ENCODE measurements around the gene ROBO3. TPM values are rescaled to one million over a fixed set of nuclear protein-coding genes. Genes with fewer than 3 reads are reported as not detected.

Gene ROBO3
- total and polyA plus RNA-seq, 12 donors, result 1.7 to 87.4 (median 19.1) TPM

- no peaks in the 10 kb centered on the region for H3K36me3 ChIP-seq (replicated peaks in 1 of 2)
- H3K9me3 ChIP-seq (replicated peaks in 1 of 3), result no peaks in the 10 kb centered on the region
- intact Hi-C loops (cut with DNase I), result no loop called here
- DNase-seq, result no peak
- H3K4me1 ChIP-seq (replicated peaks in 1 of 2), result peaks cover 11 to 23% of the 10 kb centered on the region in 2 donors
- H3K27ac ChIP-seq, result no peak overlapping the region
- whole genome bisulfite sequencing, 4 donors, result 41 to 78% (median 60%) methylated on average over 1 of the region's 1 CpG
- no peak overlapping the region for H3K4me3 ChIP-seq
- peaks cover 81% of the 10 kb centered on the region for H3K27me3 ChIP-seq
- TF ChIP-seq CTCF (IDR thresholded peaks at IDR 0.05) (no peak), POLR2A (IDR thresholded peaks at IDR 0.05) (no peak)
These were observed 24.6 kb upstream of the ROBO3 start for GRCh38 chr11:124840666-124841065.

- 19 to 38% (median 30%) methylated on average over 3 of the region's 3 CpGs for WGBS, 4 donors
- intact Hi-C loops (cut with DNase I), result no loop called here
These were observed 24.0 kb upstream of the ROBO3 start for GRCh38 chr11:124841201-124841600.

GRCh38 chr11:124841840-124842239 is 23.4 kb upstream of the ROBO3 start:
- Histone ChIP-seq H3K27ac (no peak overlapping the region), H3K4me3 (no peak overlapping the region), H3K4me1 (replicated peaks in 1 of 2) (peaks cover 11 to 19% of the 10 kb centered on the region in 2 donors), H3K36me3 (replicated peaks in 1 of 2) (no peaks in the 10 kb centered on the region), H3K9me3 (replicated peaks in 1 of 3) (no peaks in the 10 kb centered on the region), H3K27me3 (peaks cover 92% of the 10 kb centered on the region)
- intact Hi-C loops (cut with DNase I), result no loop called here
- TF ChIP-seq POLR2A (IDR thresholded peaks at IDR 0.05), result no peak
- no peak for TF ChIP-seq CTCF (IDR thresholded peaks at IDR 0.05)
- DNase-seq, result no peak
- 43 to 53% (median 49%) methylated on average over 2 of the region's 2 CpGs for WGBS, 4 donors

More at GRCh38 chr11:124841201-124841600, 24.0 kb upstream of the ROBO3 start:
- Histone ChIP-seq H3K4me3 (no peak overlapping the region), H3K9me3 (replicated peaks in 1 of 3) (no peaks in the 10 kb centered on the region), H3K27me3 (peaks cover 86% of the 10 kb centered on the region), H3K36me3 (replicated peaks in 1 of 2) (no peaks in the 10 kb centered on the region), H3K27ac (no peak overlapping the region), H3K4me1 (replicated peaks in 1 of 2) (peaks cover 11 to 22% of the 10 kb centered on the region in 2 donors)
- DNase-seq, result no peak
- TF ChIP-seq CTCF (IDR thresholded peaks at IDR 0.05), result no peak
- TF ChIP-seq POLR2A (IDR thresholded peaks at IDR 0.05), result no peak

- H3K36me3 ChIP-seq (replicated peaks in 1 of 2), result no peaks in the 10 kb centered on the region
- no peak for DNase-seq
- TF ChIP-seq POLR2A (IDR thresholded peaks at IDR 0.05) (no peak), CTCF (IDR thresholded peaks at IDR 0.05) (no peak)
- peaks cover 11 to 19% of the 10 kb centered on the region in 2 donors for H3K4me1 ChIP-seq (replicated peaks in 1 of 2)
- H3K4me3 ChIP-seq, result no peak overlapping the region
- intact Hi-C loops (cut with DNase I), result no loop called here
- H3K27me3 ChIP-seq, result peaks cover 96% of the 10 kb centered on the region
- WGBS, 4 donors, result 29 to 45% (median 36%) methylated on average over 4 of the region's 4 CpGs
- no peaks in the 10 kb centered on the region for H3K9me3 ChIP-seq (replicated peaks in 1 of 3)
- H3K27ac ChIP-seq, result no peak overlapping the region
These were observed 22.9 kb upstream of the ROBO3 start for GRCh38 chr11:124842305-124842704.
